T47D (cell line): Measurements from ENCODE around the gene ALOX15B.

Source experiments
- DNase-seq, 2 experiments: peaks; one replicate each; pipeline versions ENCODE4 v3.0.0 to v3.0.0-alpha.2; 2011 to 2012; ENCODE audit warnings: low read depth in 1 of 2, low spot score in 1 of 2
- JUND ChIP-seq: IDR thresholded peaks from 2 replicates; pipeline ENCODE4 v1.6.1; 2012; ENCODE audit warnings: low read depth
- in situ Hi-C: cut with HindIII; loops from 2 replicates; pipeline ENCODE4 v1.10.0; 2016; ENCODE audit warnings: low sequenced_read_pairs, low pct_unique_long_range_greater_than_20kb

ALOX15B gene

DNA sequence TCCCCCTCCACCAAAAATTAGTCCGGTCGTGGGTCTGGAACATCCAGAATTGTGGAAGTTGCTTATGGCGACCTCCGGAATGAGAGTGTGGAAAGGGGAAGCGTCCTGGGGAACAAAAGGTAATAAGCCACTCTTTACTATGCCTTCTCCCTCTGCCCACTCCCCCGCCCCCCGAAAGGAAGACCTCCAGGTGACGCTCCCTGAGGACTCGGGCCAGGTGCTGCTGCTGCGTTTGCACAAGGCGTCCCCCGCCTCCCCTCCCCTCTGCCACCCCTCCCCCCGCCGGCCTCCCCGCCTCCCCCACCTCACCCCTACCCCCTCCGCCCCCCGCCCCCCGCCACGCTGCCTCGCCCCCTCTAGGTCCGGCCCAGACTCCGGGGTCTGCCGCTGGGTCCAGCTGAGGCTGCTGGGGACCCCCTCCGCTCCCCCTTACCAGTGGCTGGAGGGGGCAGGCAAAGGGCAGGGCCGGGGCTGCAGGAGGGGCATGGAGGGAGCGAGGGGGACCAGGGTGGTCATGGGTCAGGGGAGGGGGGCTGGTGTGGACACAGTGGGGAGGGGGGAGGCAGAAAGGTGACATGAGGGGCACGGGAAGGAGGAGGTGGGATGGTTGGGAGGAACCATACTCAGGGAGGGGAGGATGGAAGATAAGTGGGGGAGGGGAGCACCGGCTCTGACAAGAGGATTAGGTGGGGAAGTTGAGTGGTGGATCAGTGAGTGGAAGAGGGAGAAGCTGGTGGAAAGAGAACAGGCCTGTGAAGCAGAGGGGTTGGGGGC lies 25.1 kb downstream of the ALOX15B start:
- no peak for DNase-seq
- in situ Hi-C loops, result no loop called here
- TF ChIP-seq JUND, result no peak

DNA sequence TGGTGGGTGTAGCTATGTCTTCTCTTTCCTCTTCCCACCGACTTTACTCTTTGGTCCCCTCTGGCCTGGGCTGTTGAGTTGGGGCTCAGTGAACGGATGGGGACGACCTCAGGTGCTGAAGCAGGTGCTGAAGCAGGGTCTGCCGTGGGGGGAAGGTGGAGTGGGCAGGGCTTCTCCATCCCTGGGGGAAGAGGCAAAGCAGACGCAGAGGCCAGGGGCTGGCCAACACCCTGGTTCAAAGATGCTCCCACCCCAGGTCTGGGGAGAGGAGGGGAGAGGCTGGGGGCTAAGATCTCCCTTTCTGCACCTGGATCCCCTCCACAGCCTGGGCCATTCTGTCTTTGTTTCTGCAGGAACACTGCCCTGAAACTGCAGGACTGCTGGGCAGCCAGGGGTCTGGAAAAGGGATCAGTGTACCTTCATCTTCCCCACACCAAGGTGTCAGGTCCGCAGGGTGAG lies 25.7 kb downstream of the ALOX15B start:
- no peak for TF ChIP-seq JUND
- in situ Hi-C loops, result no loop called here
- DNase-seq, result no peak

DNA sequence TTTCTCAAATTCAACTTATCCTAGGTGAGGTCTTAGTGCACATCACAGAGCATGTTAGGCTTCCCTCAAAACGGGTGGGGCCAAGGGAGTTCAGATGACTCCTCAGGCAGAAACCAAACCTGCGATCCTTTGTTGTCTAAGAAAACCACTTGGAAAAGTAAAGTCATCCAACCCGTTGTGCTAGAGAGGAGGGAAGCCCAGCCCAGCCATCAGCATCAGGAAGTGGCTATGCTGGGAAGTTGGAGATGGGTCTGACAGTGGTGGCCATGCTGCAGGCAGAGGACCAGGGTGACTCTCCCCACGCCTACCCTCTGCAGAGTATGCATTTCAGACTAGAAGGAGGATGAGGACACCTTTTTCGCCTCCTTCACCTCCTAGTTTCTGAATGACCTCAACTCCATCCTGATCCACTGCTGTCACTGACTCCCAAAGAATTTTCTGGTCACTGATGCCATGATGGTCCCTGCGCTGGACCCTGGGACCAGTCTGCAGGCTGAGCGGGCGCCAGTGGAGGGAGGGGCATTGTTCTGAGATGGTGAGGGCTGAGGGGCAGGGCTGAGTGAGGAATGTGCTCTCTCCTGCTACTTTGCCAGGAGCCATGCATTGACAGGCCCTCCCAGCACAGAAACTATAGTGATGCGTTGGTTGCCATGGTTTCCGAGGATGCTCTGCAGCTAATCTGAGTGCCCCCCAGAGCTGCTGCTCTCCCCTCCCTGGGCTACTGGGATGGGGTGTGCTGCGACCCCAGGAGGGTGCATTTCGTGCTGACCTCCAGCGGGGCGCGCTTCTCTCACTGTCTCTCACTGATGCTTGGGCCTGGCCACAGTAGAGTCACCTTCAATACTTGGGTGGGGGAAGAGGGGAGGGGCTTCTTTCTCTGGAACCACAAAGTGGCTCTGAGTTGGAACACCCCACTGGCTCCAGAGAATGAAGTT lies 28.2 kb downstream of the ALOX15B start:
- DNase-seq, result peak in 1 of 2 experiments; percentile 33
- in situ Hi-C loops, result no loop called here
- TF ChIP-seq JUND, result no peak

DNA sequence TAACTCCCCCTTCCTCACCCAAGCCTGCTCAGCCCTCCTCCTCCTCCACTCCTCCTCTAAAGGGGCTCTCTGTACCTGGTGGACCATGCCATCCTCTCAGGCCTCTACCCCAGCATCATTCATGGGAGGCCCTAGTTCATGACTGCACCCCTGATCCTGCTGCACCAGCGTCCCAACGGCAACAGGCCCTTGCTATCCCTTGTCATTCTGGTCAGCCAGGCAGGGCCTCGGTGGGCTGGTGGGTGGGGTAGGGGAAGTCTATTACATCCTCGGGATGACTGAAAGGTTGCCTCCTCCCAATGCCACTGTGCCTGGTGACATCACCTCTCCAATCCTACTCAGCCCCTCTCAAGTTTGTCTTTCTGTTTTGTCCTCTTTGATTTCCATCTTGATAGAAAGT lies 28.9 kb downstream of the ALOX15B start:
- no peak for TF ChIP-seq JUND
- in situ Hi-C loops, result no loop called here
- DNase-seq, result no peak

- DNase-seq, result no peak
- no peak for TF ChIP-seq JUND
- in situ Hi-C loops, result no loop called here
Measured at GRCh38 chr17:8068736-8069586, 30.1 kb downstream of the ALOX15B start.

DNA sequence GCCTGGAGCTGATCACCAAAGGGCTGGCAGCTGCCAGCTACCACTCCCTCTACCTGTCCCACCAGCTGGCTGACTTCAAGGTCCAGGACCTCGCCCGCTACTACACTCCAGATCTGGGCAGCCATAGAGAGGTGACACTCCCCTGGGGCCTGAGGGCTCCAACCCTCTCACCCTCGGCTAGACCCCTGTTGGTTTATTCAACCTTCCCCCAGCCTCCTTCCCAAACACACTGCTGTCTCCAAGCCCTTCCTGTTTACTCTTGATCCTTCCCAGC lies 30.7 kb downstream of the ALOX15B start:
- TF ChIP-seq JUND, result no peak
- in situ Hi-C loops, result no loop called here
- DNase-seq, result no peak

DNA sequence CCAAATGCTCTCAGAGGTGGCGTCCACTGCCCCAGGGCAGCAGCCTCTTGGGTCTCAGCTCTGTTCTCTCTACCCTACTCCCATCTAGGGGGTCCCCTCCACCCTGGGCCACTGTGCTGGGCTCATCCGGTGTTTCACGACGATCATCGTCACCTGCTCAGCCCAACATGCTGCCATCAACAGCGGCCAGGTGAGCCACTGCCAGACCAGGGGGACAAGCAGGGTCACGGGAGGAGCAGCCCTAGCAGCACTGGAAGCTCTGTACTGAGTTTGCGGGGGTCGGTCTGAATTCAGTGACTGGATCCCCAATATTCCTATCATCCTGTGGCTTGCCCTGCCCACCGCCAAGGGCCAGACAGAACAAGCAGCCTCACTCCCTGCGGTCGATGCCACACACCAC lies 32.6 kb downstream of the ALOX15B start:
- in situ Hi-C loops, result no loop called here
- TF ChIP-seq JUND, result no peak
- DNase-seq, result no peak

DNA sequence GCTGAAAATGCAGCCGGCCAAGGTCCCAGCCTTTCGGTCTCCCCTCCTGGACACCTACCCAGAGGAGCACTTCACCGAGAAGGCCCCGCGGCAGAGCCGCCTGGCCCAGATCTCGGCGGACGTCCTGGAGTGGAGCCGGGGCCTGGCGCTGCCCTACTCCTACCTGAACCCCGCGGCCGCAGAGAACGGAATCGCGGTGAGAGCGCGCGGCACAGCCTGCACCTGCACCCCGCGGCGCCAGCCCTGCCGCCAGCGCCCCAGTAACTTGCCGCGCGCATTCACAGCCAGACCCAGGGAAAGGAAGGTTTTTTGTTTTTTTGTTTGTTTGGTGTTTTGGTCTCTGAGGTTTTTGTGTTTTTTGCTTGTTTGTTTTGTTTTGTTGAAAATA lies 33.5 kb downstream of the ALOX15B start:
- TF ChIP-seq JUND, result no peak
- DNase-seq, result no peak
- in situ Hi-C loops, result no loop called here

DNA sequence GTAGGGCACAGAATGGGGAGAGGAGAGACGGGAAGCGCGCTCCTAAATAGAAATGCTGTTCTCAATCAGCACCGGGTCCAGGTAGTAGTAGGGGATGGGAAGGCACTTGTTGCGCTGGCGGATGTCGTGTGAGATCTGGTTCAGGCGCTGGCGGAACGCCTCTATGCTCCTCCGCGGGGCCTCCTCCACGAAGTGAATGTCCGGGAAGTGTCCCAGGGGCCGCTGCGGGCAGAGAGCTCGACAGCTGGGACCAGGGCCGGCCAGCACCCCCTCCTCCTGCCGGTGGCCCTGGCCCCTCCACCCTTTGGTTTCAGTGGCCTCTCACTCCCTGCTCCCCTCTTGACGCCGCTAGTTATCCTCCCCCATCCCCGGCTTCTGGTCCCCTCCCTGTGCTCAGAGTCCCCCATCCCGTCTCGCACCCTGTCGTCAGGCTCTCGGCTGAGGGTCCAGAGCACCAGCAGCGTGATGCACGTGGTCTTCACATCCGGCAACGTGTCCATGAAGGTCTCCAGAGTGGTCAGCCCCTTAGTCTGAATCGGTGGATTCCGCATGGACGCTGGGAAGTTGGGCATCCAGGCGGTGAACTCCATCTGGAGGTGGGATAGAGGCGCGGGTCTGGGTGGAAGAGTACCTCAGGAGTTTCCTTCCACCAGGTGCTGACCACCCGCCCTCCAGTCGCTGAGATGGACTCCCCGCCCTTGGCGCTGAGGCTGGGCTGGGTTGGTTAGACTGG lies 34.0 kb downstream of the ALOX15B start:
- TF ChIP-seq JUND, result no peak
- in situ Hi-C loops, result no loop called here
- DNase-seq, result no peak

DNA sequence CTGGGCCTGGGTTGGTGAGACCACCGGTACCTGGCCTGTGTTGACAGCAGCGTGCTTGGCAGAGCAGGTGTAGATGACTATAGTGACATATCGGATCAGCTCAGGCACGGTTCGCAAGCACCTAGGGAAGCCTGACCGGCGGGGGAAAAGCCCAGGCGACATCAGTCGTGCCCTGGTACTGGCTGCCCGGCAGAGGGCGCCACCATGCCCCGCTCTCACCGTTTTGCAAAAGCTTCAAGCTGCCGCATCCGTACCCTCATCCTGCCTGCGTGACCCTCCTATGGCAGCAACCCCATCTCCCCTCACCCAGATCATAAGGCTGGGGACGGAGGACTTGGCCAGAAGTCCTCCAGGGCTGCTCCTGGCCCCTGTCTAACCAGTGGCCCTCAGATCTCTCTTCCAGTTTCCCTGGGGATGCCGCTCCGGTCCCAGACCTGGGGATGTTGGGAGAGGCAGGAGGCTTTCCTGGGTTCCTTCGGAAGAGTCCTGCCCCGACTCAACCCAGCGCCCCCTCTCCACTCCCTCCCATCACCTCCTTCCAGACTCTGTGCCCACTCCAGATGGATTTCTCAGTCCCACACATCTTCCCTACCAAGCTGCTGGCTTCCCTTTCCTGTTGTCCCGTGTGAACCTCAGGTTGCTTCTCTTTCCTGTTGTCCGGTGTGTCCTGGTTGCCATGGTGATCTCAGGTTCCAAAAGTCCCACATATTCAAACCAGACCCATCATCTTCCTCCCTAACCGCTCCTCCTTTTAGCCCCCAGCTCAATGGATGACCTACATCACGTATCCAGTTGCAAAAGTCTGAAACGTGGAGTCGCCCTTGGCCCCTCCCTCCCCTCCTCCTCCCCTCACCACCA lies 35.0 kb downstream of the ALOX15B start:
- in situ Hi-C loops, result no loop called here
- DNase-seq, result peak; percentile 66 to 72
- no peak for TF ChIP-seq JUND

DNA sequence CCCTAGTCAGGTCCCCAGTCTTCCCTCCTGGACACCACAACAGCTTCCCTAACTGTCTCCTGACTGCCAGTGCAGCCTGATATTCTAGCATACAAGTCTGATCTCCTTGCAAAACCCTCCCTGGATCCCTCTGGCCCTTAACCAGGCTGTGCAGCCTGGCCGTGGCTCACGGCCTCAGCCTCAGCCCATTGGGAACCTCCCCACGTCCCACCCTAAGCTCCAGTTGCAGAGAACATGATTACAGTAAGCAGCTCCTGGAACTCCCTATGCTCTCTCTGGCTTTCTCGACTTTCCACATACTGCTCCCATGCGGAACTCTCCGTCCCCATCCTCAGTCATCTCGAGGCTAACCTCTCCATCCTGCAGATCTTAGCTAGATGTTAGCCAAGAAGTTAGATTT lies 35.7 kb downstream of the ALOX15B start:
- DNase-seq, result no peak
- no peak for TF ChIP-seq JUND
- in situ Hi-C loops, result no loop called here
